Effector memory CD8-positive, alpha-beta T cell (primary cell): ENCODE results near the gene DNAAF6.
A peak's percentile ranks its signal among the peaks of the same experiment; 100 is the strongest.
"Not testable (repeated sequence)": the region's sequence is repeated elsewhere in the genome, so short reads cannot be mapped to it uniquely, and the experiment has no call there.

Experiments
- ATAC-seq: fragments of 150-1000 bp; cut with Tn5 transposase; replicated peaks from 2 replicates; pipeline ENCODE4 v1.10.0; 2021; ENCODE audit warnings: mild to moderate bottlenecking, moderate library complexity
- DNase-seq, 3 experiments: peaks; one replicate each; pipeline ENCODE4 v3.0.0; 2021
- H3K27ac Mint-ChIP-seq, 2 donors: one replicate each; pipeline ENCODE4 v1.8.0; 2022; ENCODE audit warnings: mild to moderate bottlenecking in 2 of 2, mixed read lengths in 2 of 2, moderate library complexity in 2 of 2
- H3K27me3 Mint-ChIP-seq, 2 donors: one replicate each; pipeline ENCODE4 v1.8.0; 2022; ENCODE audit warnings: mixed read lengths in 2 of 2
- H3K36me3 Mint-ChIP-seq: one replicate; pipeline ENCODE4 v1.8.0; 2022; ENCODE audit warnings: mild to moderate bottlenecking, moderate library complexity, mixed read lengths; ENCODE audit not compliant: insufficient read depth
- H3K4me1 Mint-ChIP-seq, 2 donors: one replicate each; pipeline ENCODE4 v1.8.0; 2022; ENCODE audit warnings: low read depth in 2 of 2, mixed read lengths in 2 of 2
- H3K4me3 Mint-ChIP-seq, 2 donors: one replicate each; pipeline ENCODE4 v1.8.0; 2022; ENCODE audit warnings: mild to moderate bottlenecking in 2 of 2, mixed read lengths in 2 of 2, moderate library complexity in 2 of 2
- H3K9me3 Mint-ChIP-seq, 2 donors: one replicate each; pipeline ENCODE4 v1.8.0; 2022; ENCODE audit warnings: mixed read lengths in 2 of 2
- total RNA-seq, 9 experiments: gene quantifications; one replicate each; lab custom pipeline; 2026; lab: John Stamatoyannopoulos, UW

The DNAAF6 gene
- 0 reads per million in 9 experiments for total RNA-seq

DNA sequence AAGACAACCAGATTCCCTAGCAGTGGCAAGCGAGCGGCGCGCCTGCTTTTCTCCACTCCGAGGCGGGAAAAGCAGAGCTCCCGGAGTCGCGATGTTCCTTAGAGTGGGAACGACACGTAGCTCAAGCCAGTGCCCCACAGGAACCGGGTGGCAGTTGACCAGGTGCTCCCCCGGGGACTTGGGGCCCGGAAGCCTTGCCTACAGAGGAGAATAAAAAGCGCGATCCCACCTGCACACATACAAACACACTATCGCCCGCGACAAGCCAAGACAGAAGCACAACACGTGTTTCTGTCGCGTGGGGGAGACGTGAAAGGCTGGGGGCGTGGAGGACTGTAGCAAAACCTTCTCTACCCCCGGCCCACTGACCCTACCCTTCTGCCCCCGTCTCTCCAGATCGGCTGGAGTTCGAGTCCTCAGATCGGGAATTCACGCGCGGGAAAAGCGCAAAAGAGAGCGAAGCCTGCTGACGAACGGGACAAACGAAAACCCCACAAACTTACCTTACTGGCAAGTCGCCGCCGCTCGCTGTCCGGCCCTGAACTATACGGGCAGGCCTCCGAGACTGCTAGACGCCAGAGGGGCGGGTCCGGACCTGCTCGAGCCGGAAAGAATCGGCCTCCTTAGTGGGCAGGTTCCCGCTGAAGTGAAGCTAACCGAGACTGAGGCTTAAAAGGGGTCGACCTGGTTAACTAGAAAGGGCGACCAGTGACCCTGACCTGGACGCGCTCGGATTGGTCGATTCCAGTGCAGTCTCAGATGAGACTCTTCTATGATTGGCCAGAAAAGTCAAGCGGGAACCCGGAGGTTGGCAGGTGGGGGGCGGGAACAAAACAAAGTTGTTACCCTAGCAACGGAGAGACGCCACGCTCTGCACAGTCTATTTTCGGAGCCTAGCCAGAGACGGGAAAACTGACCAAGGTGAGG lies at the start of gene DNAAF6, which contains the start of gene NUP62CL:
DNAAF6 (plus strand) TSS at position 842 of the 927 bp plus-strand sequence. CDS start 6,265 bp downstream, outside the sequence.
NUP62CL (minus strand) TSS at position 664 of the 927 bp plus-strand sequence. CDS start 31,287 bp downstream, outside the sequence.
- ATAC-seq, result peak; percentile 92
- Mint-ChIP-seq H3K27me3 (no peaks in the 10 kb centered on the region), H3K27ac (peak within 1 kb of the TSS; percentile 88 to 90), H3K9me3 (no peaks in the 10 kb centered on the region), H3K4me3 (peak within 1 kb of the TSS; percentile 84 to 89), H3K4me1 (no peaks in the 10 kb centered on the region), H3K36me3 (no peaks in the 10 kb centered on the region)
- peak; percentile 46 to 52 (median 51) for DNase-seq

DNA sequence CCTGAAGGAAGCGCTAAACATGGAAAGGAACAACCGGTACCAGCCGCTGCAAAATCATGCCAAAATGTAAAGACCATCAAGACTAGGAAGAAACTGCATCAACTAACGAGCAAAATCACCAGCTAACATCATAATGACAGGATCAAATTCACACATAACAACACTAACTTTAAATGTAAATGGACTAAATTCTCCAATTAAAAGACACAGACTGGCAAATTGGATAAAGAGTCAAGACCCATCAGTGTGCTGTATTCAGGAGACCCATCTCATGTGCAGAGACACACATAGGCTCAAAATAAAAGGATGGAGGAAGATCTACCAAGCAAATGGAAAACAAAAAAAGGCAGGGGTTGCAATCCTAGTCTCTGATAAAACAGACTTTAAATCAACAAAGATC lies 48.8 kb upstream of the DNAAF6 start:
- not testable (repeated sequence) for H3K9me3 Mint-ChIP-seq, H3K27me3 Mint-ChIP-seq, H3K4me3 Mint-ChIP-seq, H3K4me1 Mint-ChIP-seq, H3K36me3 Mint-ChIP-seq, H3K27ac Mint-ChIP-seq, DNase-seq, ATAC-seq

- Mint-ChIP-seq H3K9me3 (no peaks in the 10 kb centered on the region), H3K4me1 (no peaks in the 10 kb centered on the region), H3K4me3 (peak overlapping the region in 1 of 2 donors; percentile 4), H3K36me3 (no peaks in the 10 kb centered on the region), H3K27ac (no peak overlapping the region), H3K27me3 (peaks cover 0 to 7% of the 10 kb centered on the region in 2 donors)
- peak; percentile 69 for ATAC-seq
- DNase-seq, result peak in 1 of 3 experiments; percentile 10
Measured at GRCh38 chrX:107167163-107167921, 39.1 kb upstream of the DNAAF6 start.

DNA sequence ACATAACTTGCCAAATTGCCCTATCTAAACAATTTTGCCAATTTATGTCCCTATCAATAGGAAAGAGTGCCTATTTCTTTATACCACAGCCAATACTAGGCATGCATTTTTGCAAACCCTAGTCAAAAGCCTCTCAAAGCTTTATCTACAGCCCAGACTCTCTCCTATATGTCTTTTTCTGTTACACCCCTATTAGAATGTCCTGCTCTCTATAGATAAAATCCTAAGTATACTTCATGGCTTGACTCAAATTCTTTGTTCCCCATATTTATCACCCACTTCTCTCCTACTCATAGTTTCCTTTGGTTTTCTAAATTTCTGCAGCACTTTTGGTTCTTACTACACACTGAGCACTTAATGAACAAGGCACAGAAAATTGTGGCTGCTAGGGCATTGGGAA lies 38.2 kb upstream of the DNAAF6 start:
- ATAC-seq (no peak), DNase-seq (no peak)
- Mint-ChIP-seq H3K4me1 (no peaks in the 10 kb centered on the region), H3K36me3 (no peaks in the 10 kb centered on the region), H3K27me3 (peaks cover 0 to 7% of the 10 kb centered on the region in 2 donors), H3K4me3 (no peak overlapping the region), H3K27ac (peak overlapping the region in 1 of 2 donors; percentile 4), H3K9me3 (no peaks in the 10 kb centered on the region)

DNA sequence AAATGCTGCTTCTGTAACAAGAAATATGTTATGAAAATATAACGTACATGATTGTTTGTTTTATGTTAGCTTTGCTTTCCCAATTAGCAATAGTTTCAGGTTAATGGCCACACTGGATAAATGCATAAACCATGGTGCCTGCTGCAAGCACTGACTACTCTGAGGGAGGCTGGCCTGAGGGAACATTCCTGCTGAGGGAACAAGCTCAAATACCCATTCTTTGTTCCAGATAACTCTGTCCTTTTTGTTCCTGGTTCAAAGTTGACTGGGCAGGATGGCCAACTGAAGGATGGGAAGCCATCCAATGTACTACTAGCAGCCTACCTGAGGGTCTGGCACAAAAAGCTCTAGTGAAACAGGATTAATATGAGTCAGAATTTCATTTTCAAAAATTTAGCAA lies 37.7 kb upstream of the DNAAF6 start:
- peaks cover 0 to 7% of the 10 kb centered on the region in 2 donors for H3K27me3 Mint-ChIP-seq
- H3K4me3 Mint-ChIP-seq, result no peak overlapping the region
- H3K27ac Mint-ChIP-seq, result no peak overlapping the region
- no peak for DNase-seq
- no peak for ATAC-seq
- H3K9me3 Mint-ChIP-seq, result no peaks in the 10 kb centered on the region
- H3K36me3 Mint-ChIP-seq, result no peaks in the 10 kb centered on the region
- no peaks in the 10 kb centered on the region for H3K4me1 Mint-ChIP-seq

- no peaks in the 10 kb centered on the region for H3K4me1 Mint-ChIP-seq
- no peak overlapping the region for H3K27ac Mint-ChIP-seq
- H3K9me3 Mint-ChIP-seq, result no peaks in the 10 kb centered on the region
- no peaks in the 10 kb centered on the region for H3K36me3 Mint-ChIP-seq
- DNase-seq, result no peak
- no peak overlapping the region for H3K4me3 Mint-ChIP-seq
- H3K27me3 Mint-ChIP-seq, result peaks cover 0 to 7% of the 10 kb centered on the region in 2 donors
- no peak for ATAC-seq
Measured at GRCh38 chrX:107171369-107172102, 34.9 kb upstream of the DNAAF6 start.

DNA sequence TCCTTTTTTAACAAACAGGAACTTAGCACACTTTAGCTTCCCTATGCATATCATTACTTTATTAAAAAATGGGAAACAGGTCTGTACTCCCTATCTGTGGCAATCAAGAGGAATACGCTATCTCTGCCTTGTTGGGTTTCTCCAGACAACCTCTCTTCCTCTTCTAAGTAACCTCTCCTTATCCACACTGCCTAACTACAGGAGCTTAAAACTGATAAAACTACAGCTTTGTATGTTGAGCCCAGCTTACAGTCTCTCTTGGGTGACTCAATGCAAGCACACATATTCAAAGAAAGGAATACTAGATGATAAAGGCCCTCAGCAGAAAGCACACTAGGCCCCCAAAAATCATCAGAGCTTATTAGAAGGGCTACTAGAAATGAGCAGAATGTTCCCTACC lies 9.1 kb upstream of the DNAAF6 start:
- H3K27me3 Mint-ChIP-seq, result no peaks in the 10 kb centered on the region

GRCh38 chrX:107198074-107198473 lies 8.3 kb upstream of the DNAAF6 start:
- not testable (repeated sequence) for ATAC-seq, H3K36me3 Mint-ChIP-seq, DNase-seq, H3K27me3 Mint-ChIP-seq, H3K9me3 Mint-ChIP-seq, H3K27ac Mint-ChIP-seq, H3K4me1 Mint-ChIP-seq, H3K4me3 Mint-ChIP-seq

More for the DNA sequence above, 9.1 kb upstream of the DNAAF6 start:
- Mint-ChIP-seq H3K27ac (no peak overlapping the region), H3K9me3 (no peaks in the 10 kb centered on the region), H3K4me1 (no peaks in the 10 kb centered on the region), H3K4me3 (no peak overlapping the region), H3K36me3 (peaks cover 3% of the 10 kb centered on the region)
- DNase-seq, result no peak
- no peak for ATAC-seq

DNA sequence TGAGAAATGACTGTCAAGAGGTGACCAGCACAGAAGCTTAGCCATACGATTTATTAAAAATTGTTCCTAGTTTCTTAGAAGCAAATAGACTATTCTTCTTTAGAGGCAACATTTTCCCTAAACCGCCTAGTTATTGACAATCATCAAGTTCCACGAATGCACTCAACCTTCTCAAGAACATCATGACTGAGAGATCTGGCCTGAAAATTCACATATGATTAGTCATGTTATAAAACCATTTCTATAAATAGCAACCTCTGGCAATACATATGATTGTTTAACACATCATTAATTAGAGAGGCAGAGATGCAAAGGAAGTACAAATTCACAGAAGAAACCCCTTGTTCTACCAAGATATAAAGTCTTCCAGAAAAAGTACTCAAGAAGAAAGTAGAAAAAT lies 6.9 kb upstream of the DNAAF6 start:
- DNase-seq (no peak), ATAC-seq (no peak)
- Mint-ChIP-seq H3K27ac (no peak overlapping the region), H3K4me1 (no peaks in the 10 kb centered on the region), H3K4me3 (no peak overlapping the region), H3K27me3 (no peaks in the 10 kb centered on the region), H3K36me3 (peaks cover 3% of the 10 kb centered on the region), H3K9me3 (no peaks in the 10 kb centered on the region)

DNA sequence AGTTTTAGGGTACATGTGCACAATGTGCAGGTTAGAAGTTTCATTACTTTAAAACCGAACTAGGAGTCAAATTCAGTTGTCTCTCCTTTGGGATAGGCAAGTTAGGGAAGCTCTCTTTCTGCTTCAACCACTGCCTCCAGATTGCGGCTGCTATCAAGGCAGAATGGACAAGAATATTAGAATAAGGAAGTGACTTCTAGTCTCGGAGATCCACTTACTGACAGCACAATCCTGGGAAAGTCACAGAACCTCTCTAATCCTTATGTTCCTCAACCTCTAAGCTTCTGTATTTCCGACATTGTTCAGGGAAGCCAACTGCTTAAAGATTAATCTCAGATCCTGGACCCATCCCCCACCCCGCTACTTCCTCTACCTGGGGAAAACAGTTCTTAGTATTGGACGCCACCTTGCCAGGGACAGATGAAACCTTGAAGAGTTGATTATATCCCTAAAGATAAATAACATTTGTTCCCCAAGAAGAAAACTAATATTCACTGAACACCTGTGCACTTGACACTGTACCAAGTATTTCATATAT lies 2.3 kb upstream of the DNAAF6 start:
- Mint-ChIP-seq H3K4me1 (no peaks in the 10 kb centered on the region), H3K27me3 (no peaks in the 10 kb centered on the region), H3K9me3 (no peaks in the 10 kb centered on the region), H3K4me3 (no peak overlapping the region), H3K36me3 (no peaks in the 10 kb centered on the region), H3K27ac (no peak overlapping the region)
- no peak for ATAC-seq
- no peak for DNase-seq

GRCh38 chrX:107206697-107207065 lies 270 bp downstream of the DNAAF6 start:
- no peak for ATAC-seq
- H3K36me3 Mint-ChIP-seq, result no peaks in the 10 kb centered on the region
- H3K27ac Mint-ChIP-seq, result peak overlapping the region; percentile 88 to 90
- H3K9me3 Mint-ChIP-seq, result no peaks in the 10 kb centered on the region
- DNase-seq, result no peak
- no peaks in the 10 kb centered on the region for H3K4me1 Mint-ChIP-seq
- no peaks in the 10 kb centered on the region for H3K27me3 Mint-ChIP-seq
- H3K4me3 Mint-ChIP-seq, result peak overlapping the region; percentile 84 to 89

GRCh38 chrX:107207089-107207488 lies 678 bp downstream of the DNAAF6 start:
- peaks cover 0 to under 1% of the 10 kb centered on the region in 2 donors for H3K27me3 Mint-ChIP-seq
- H3K36me3 Mint-ChIP-seq, result no peaks in the 10 kb centered on the region
- no peaks in the 10 kb centered on the region for H3K4me1 Mint-ChIP-seq
- H3K27ac Mint-ChIP-seq, result no peak overlapping the region
- no peaks in the 10 kb centered on the region for H3K9me3 Mint-ChIP-seq
- ATAC-seq, result no peak
- DNase-seq, result no peak
- H3K4me3 Mint-ChIP-seq, result peak overlapping the region in 1 of 2 donors; percentile 84

GRCh38 chrX:107207943-107208342 lies 1.5 kb downstream of the DNAAF6 start:
- no peaks in the 10 kb centered on the region for H3K36me3 Mint-ChIP-seq
- no peaks in the 10 kb centered on the region for H3K4me1 Mint-ChIP-seq
- H3K9me3 Mint-ChIP-seq, result no peaks in the 10 kb centered on the region
- peaks cover 0 to 7% of the 10 kb centered on the region in 2 donors for H3K27me3 Mint-ChIP-seq
- no peak overlapping the region for H3K27ac Mint-ChIP-seq
- H3K4me3 Mint-ChIP-seq, result no peak overlapping the region
- ATAC-seq (no peak), DNase-seq (no peak)
